ENCODE results near the gene DONSON. TPM values are rescaled to one million over a fixed set of nuclear protein-coding genes. Genes with fewer than 3 reads are reported as not detected.

The DONSON gene
- total and polyA plus RNA-seq, 2 of the 8 experiments (the other 6 are each of a cell fraction or from before 2014, with no cell fraction given), result 21.9 to 32.5 TPM

- TF ChIP-seq EP300 (IDR thresholded peaks at IDR 0.05; ENCODE audit: borderline replicate concordance in 1 of 2, low read depth in 2 of 2, low read length in 2 of 2), result no peak
- TF ChIP-seq CBX8 (IDR thresholded peaks at IDR 0.05; ENCODE audit: borderline replicate concordance, low read depth, low read length), result no peak
- TF ChIP-seq POLR2A (IDR thresholded peaks at IDR 0.05; ENCODE audit: control extremely low read depth in 1 of 2, low read depth in 2 of 2, low read length in 2 of 2), result peak; percentile 37 to 66
- no peak for TF ChIP-seq CEBPB (IDR thresholded peaks at IDR 0.05; ENCODE audit: low read depth, low read length)
- no peak for TF ChIP-seq GTF2F1 (IDR thresholded peaks at IDR 0.05; ENCODE audit: borderline replicate concordance, low read depth, low read length)
Observed at GRCh38 chr21:33588485-33589335, at the start of gene DONSON (continued).
